Amygdala (tissue), 56 donors: ENCODE measurements around the gene CLCNKA.
"Not testable (repeated sequence)": the region's sequence is repeated elsewhere in the genome, so short reads cannot be mapped to it uniquely, and the experiment has no call there.

ENCODE experiments used
- DNase-seq, 56 donors: peaks; one replicate each; lab custom pipeline; 2025; lab: John Stamatoyannopoulos, UW

Gene CLCNKA

DNA sequence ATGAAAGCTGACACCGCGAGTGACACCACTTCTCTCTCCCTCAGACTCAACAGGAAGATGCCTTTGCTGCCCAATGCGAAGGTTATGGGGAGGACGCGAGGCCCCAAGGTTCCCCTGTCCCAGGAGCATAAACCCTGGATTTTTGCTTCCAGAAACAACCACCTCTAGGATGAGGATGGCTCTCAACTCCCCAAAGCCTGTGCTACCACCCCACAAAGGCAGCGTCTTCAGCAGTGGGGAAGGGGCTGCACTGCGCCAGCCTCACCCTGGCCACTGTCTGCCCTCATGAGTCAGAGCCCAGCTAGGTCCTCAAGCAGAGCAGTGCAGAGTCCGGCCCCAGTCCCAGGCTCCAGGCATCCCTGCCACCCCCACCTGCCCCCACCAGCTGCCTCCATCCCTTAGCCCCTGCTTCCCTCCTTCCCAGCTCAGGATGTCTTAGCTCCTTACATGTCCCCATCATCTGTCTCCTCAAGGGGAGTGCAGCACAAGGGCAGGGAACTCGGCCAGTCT, 24.7 kb upstream of the CLCNKA start:
- no peak for DNase-seq

DNA sequence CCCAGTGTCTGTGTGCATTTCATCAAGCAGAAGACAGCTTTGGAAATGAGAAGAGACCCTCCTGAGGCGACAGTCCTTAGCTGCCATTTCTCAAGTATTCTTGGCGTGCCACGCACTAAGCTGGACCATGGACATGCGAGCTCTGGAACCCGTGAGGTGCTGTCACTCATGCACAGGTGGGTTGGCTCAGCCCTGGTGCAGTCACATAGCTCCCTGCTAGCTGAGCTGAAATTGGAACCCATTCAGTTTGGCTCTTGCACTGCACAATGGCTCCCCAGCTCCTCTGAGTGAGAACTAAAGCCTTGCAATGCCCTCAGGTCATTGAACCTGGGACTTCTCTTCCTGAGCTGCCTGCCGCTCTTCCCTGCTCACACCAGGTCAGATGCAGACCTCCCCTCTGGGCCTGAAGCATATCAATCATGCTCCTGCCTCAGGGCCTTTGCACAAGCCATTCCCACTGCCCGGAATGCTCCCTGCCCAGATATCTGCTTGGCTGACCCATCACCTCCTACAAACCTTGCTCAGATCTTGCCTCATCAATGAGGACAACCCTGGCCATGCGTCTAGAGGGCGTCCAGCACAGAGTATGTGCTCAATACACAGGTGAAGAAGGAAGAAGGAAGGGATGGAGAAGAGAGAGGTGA, 24.1 kb upstream of the CLCNKA start:
- DNase-seq, result no peak

DNA sequence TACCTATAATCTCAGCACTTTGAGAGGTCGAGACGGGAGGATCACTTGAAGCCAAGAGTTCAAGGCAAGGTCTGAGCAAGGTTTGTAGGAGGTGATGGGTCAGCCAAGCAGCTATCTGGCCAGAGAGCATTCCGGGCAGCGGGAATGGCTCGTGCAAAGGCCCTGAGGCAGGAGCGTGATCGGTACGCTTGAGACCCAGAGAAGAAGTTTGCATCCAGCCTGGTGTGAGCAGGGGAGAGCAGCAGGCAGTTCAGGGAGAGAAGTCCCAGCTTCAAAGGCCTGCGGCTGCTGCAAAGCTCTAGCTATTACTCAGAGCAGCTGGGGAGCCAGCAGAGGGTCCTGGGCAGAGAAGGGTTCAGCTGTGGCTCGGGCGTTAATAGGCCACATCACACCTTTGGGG, 22.9 kb upstream of the CLCNKA start:
- no peak for DNase-seq

DNA sequence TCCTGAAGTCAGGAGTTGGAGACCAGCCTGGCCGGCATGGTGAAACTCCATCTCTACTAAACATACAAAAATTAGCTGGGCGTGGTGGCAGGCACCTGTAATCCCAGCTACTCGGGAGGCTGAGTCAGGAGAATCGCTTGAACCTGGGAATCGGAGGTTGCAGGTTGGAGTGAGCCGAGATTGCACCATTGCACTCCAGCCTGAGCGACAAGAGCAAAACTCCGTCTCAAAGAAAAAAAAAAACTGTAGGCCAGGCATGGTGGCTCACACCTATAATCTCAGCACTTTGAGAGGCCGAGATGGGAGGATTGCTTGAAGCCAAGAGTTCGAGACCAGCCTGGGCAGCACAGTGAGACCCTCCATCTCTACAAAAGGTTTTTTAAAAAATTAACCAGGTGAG, 20.6 kb upstream of the CLCNKA start:
- DNase-seq, result not testable (repeated sequence)

DNA sequence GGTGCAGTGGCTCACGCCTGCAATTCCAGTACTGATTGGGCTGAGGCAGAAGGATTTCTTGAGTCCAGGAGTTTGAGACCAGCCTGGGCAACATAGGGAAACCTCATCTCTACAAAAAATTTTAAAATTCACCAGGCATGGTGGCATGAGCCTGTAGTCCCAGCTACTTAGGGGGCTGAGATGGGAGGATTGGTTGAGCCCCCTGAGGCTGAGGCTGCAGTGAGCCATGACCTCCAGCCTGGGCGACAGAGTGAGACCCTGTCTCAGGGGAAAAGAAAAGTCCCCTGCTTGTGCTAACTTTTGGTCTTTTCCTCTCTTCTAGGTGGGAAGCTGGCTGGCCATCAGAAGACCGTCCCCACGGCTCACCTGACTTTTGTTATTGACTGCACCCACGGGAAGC, 16.2 kb upstream of the CLCNKA start:
- no peak for DNase-seq

DNA sequence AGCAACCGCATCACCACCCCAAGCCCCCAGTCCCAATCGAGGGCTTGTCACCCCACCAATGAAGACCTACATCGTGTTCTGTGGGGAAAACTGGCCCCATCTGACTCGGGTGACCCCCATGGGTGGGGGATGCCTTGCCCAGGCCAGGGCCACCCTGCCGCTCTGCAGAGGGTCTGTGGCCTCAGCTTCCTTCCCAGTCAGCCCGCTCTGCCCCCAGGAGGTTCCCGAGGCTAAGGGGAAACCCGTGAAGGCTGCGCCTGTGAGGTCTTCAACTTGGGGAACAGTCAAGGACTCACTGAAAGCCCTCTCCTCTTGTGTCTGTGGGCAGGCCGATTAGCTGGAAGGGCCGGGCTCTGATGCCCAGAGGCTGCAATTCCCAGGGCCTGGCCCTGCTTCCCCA, 15.8 kb upstream of the CLCNKA start:
- DNase-seq, result no peak

DNA sequence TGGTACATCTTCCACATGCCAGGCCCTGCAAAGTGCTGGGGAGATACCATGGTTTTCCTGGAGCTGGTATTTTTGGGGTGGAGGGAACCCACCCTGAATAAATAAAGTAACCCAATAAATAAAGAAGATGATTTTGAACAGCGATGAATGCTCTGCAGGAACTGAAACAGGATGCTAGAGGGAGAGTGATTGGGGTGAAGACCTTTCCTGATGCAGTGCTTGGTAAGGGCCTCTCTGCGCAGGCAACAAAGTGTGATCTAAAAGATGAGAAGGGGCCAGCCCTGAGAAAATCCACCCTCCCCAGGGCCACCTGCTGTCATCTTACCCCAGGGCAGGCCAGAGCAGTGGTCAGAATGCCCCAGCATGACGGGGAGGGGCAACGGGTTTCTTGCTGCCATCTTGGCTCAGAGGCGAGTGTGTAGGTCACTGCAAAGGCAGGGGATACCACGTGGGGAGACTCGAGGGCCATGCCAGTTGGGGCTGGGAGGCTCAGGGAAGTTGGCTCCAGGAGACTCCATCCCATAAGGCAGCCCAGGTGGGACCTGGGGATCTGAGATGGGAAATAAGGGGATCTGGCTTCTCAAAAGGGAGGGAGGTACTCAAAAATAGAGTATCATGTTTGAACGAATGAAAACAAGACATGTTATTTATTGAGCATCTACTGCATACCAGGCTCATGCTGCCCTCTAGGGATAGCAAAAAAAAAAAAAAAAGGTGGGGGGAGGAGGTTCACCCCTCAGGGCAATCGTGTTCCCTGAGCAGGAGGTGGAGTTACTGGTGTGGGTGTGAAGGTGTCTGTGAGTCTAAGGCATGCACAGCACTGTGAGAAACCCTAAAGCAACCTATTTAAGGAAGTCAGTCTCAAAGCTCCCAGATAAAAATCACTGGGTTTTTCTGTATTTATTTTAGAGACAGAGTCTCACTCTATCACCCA, 15.0 kb upstream of the CLCNKA start:
- no peak for DNase-seq

DNA sequence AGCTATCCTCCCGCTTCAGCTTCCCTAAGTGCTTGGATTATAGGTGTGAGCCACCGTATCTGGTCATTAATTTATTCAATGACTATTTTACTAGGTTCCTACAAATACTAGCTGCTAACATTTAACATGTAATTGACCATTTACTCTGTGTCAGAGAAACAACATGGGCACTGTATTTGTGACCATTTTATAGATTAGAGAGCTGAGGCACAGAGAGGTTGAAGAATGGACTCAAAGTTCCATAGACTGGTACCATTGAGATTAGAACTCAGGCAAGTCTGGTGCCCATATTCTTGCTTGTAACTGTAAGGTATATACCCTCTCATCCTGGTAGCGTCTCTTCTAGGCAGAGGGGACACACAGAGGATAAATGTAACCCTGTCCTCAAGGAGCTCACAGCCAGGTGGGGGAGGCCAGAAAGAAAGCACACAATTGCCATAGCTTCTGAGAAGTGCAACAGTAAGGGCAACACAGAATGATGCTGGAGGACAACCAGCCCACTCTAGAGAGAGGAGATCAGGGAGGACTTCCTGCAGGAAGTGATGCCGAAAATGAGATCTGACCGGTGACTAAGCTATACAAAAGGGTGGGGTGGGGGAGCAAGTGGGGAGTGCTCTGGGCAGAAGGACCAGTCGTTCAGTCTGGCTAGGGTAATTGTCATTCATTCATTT, 14.0 kb upstream of the CLCNKA start:
- no peak for DNase-seq

DNA sequence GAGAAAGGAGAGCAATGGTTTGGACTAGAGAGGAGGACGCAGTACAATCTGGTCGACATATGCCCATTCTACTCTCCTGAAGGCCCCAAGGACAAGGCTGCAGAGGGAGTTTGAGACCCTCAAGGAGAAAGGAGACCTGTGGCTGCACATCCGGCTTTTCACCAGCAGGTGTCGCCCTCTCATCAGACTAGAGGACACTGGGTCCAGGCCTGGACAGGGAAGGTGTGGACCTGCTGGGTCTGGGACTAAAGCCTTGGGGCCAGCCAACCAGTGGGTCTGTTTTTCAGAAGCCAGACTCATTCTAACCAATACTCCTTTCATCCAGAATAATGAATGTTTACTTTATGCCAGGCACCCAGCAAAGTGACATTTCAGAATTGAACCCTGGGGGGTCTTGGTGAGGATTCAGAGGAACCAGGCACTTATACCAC, 12.8 kb upstream of the CLCNKA start:
- peak in 53 of 56 donors; percentile 11 to 84 (median 49) for DNase-seq

DNA sequence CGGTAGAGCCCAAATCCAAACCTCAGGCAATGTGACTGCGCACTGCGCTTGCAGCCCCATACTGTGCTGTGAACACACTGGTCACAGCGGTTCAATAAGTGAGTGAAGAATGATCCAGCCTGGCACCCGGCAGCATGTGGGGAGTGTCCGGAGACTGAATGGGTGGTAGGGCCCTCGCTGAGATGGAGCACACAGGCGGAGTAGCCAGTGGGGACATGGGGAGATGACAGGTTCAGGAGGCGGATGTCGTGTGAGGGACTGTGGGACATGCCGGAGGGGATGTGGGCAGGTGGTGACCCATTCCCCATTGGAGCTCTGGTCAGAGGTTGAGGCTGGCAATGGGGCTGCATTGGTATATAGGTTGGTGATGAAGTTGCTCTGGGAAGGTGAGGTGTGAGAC, 12.2 kb upstream of the CLCNKA start:
- no peak for DNase-seq

DNA sequence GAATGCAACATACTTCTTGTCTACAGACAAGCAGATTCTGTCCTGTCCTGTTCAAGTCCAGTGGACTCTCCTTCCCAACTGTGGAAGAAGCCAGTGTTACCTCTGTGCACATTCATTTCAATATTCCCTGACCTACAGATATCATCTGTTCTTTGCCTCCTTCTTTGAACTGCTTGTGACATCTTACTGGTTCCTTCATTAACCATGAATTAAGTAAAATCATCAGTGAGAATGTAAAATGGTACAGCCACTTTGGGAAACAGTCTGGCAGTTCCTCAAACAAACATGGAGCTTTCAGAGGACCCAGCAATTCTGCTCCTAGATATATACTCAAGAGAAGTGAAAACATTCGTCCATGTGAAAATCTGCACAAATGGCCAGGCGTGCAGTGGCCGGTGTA, 11.0 kb upstream of the CLCNKA start:
- no peak for DNase-seq

DNA sequence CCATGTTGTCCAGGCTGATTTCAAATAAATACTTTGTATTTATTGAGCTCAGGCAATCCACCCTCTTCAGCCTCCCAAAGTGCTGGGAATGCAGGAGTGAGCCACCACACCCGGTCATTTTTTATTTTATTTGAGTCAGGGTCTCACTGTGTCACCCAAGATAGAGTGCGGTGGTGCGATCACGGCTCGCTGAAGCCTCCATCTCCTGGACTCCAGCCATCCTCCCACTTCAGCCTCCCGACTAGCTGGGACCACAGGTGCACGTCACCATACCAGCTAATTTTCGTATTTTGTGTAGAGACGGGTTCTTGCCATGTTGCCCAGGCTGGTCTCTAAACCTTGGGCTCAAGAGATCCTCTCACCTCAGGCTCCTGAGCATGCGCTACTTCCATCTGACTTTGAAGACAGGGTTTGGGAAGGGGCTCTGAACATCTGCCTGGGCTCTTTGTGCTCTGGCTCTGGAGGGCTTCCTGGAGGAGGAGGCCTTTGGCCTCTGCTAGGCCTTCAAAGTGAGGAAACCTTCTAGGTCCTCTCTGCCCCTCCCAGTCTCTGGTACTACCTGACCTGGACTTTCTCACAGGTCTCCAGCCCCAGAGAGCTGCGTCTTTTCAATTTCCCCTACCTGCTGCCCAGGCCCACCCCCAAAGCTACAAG, 9.8 kb upstream of the CLCNKA start:
- DNase-seq, result no peak

DNA sequence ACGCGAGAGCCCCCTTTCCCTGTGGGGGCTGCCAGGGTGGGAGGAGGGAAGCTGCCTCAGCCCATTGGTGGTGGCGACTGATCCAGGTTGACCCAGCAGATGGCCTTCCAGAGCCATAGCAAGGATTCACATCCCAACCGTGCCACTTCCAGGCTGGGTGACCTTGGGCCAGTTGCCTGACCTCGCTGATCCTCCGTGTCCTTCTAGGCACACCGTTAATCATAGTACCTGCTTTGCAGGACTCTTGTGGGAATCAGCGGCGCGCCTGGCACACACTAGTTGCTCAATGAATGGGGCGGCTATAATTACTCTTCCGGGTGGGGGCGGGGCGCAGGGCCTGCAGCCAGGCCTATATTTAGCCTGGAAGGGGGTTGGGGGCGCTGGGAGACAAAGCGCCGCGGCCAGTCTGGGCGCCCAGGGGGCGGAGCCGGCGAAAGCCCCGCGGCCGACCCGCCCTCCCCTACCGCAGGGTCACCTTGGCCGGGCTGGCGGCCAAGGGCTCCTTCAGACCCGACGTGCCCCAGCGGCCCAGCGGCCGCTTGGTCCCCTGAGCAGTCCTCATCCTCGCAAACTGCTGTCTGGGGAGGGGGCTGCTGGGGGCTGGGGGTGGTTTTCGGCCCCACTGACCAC, 9.1 kb upstream of the CLCNKA start:
- peak in 14 of 56 donors; percentile 6 to 67 (median 20) for DNase-seq

DNA sequence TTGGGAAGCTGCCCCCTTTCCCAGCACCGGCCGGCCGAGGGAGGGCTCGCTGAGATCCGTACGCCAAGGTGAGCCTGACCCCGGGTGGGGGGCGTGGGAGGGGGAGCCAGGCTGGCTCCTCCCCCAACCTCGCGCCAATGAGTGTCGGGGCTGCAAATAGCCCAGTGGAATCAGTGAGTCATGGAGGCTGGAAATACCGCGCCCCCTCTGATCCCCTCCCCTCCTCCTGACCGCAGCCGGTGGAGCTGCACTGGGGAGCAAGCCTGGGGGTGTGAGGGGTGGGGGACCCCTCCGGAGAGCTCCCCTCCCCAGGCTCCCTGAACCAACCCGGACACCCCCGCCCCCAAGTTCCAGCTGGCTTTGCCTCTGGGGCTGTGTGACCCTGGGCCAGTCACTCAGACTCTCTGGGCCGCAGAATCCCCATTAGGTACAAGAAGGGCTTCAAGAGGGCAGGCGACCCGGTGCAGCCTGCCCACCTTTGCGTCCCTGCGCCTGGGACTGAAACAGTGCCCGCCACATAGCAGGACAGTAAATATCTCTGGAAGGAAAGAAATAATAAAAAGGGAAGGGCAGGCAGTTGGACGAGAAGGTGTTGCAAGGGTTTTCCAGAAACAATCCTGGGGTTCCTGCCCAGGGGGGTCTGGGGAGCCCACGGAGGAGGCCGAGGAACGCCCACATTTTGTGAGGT, 8.5 kb upstream of the CLCNKA start:
- DNase-seq, result peak in 5 of 56 donors; percentile 7 to 67 (median 30)

DNA sequence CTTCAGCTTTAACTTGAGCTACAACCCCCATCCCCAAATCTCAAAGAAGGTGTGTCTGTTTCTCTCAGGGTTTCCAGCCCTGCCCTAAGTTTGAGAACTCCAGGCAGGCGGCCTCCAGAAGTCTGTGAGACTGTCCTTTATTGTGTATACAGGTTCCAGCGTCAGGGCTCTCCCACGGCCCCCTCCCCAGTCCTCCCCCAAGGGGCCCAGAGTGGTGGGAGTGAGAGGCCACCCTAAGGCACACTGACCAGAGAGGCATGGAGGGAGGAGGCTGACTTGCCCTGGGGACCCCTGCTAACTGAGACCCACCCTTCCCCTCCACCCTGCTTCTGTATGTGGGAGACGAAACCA, 8.0 kb upstream of the CLCNKA start:
- no peak for DNase-seq

DNA sequence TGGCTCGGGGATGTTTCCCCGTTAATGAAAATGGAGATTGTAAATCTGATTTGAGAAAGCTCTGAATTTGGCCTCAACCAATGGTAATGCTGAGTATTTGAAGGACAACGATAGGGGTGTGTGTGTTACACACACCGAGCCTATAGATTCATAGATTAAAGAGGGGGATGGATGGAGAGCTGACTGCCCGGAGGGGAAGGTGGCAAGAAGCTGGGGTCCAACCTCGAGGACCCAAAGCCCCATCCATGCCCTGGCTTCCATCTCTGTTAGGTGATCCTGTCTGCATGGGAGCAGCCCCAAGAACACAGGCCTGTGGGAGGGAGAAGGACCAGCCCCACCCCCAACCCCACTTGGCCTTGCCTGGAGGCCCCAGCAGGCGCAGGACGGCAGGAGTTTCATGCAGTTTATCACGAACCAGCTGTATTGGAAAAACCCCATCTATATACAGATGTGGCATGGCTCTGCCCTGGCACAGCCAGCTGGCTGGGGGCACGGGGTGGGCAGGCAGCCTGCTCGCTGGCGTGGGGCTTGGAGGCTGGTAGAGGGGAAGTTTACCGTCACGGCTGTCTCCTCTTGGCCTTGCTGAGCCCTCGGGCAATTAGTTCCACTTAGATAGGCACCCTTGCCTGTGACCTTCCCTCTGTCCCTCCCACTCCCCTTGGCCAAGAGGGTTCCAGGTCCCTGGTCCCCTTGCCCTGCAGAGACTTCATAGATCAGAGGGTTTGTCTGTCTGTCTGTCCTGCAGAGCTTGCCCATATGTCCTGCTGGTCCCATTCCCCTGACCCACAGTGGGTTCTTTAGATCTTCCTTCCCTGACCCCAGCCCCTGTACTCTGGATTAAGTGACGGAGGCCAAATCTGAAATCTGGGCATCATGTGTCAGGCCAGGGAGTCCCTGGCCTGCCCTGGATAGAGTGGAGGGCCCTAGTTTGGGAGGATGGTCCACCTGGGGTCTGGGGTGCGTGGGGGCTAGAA, 7.0 kb upstream of the CLCNKA start:
- DNase-seq, result no peak

DNA sequence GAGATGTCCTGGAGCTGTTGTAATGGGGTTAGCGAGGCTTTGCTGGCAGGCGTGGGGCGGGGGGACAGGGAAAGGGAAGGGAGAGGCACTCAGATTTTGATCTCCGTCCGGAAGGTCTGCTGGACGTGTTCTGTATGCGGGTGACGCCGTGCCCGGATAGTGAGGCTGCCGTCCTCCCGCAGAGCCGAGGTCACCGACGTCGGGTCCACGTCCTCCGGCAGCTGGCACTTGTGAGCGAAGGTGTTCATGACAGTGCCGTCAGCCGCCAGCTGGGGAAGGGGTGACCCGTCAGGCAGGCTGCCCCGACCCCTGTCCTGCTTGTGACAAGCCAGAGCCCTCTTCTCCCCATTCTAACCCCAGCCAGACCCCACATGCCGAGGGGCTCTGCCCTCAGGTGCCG, 6.3 kb upstream of the CLCNKA start:
- DNase-seq, result no peak
